PC-3 (cell line): Measurements from ENCODE around the gene CDK15. TPM values are rescaled to one million over a fixed set of nuclear protein-coding genes. Genes with fewer than 3 reads are reported as not detected.

Experiments used
- ATAC-seq: fragments of 200-7000 bp; cut with Tn5 transposase; 2 replicates; pipeline ENCODE4 v1.9.1; 2020; ENCODE audit warnings: mild to moderate bottlenecking, moderate library complexity
- BruUV-seq: library from RNA; stranded (reverse); fragments of 400-500 nt; replicated peaks from 2 replicates; lab custom pipeline; 2021; lab: Mats Ljungman, UMichigan
- CTCF ChIA-PET: fragments of 300-600 bp; sonication (Branson Sonifier 250); formaldehyde crosslinking; loops from one replicate; lab custom pipeline; 2022; ENCODE audit warnings: antibody characterized with exemption; lab: Charles Lee
- POLR2A ChIA-PET: fragments of 300-600 bp; sonication (Branson Sonifier 250); formaldehyde crosslinking; loops from one replicate; lab custom pipeline; 2022; ENCODE audit warnings: antibody characterized with exemption; ENCODE audit not compliant: unreplicated experiment; lab: Charles Lee
- DNase-seq: peaks from one replicate; pipeline ENCODE4 v3.0.0-alpha.2; 2015
- H2AFZ ChIP-seq: fragments of 300-600 bp; sonication (generic); 2 replicates; pipeline ENCODE4 v1.6.0; 2016; ENCODE audit warnings: antibody characterized with exemption, low read length
- H3F3A ChIP-seq: fragments of 300-600 bp; sonication (generic); one replicate; pipeline ENCODE4 v1.6.0; 2017; ENCODE audit warnings: antibody characterized with exemption, low read length, control low read depth, mild to moderate bottlenecking; ENCODE audit not compliant: unreplicated experiment
- H3K27ac ChIP-seq: fragments of 300-600 bp; sonication (generic); 2 replicates; pipeline ENCODE4 v1.5.1; 2016; ENCODE audit warnings: mild to moderate bottlenecking, low read length
- H3K27me3 ChIP-seq: fragments of 300-600 bp; sonication (generic); 2 replicates; pipeline ENCODE4 v1.6.1; 2016; ENCODE audit warnings: low read length, mixed read lengths
- H3K36me3 ChIP-seq: fragments of 300-600 bp; sonication (generic); 2 replicates; pipeline ENCODE4 v1.6.1; 2016; ENCODE audit warnings: low read depth, mixed run types, low read length, mixed read lengths
- H3K4me1 ChIP-seq: fragments of 300-600 bp; sonication (generic); 2 replicates; pipeline ENCODE4 v1.5.1; 2016; ENCODE audit warnings: low read length; ENCODE audit not compliant: insufficient read depth
- H3K4me2 ChIP-seq: fragments of 300-600 bp; sonication (generic); 2 replicates; pipeline ENCODE4 v1.6.0; 2016; ENCODE audit warnings: low read length
- H3K4me3 ChIP-seq: fragments of 300-600 bp; sonication (generic); 2 replicates; pipeline ENCODE4 v1.5.1; 2016; ENCODE audit warnings: mild to moderate bottlenecking, low read length, mixed read lengths
- H3K79me2 ChIP-seq: fragments of 300-600 bp; sonication (generic); 2 replicates; pipeline ENCODE4 v1.6.1; 2017; ENCODE audit warnings: low read length, mixed read lengths
- H3K9ac ChIP-seq: fragments of 300-600 bp; sonication (generic); 2 replicates; pipeline ENCODE4 v1.6.0; 2016; ENCODE audit warnings: mild to moderate bottlenecking, low read length
- H3K9me2 ChIP-seq: fragments of 300-600 bp; sonication (generic); replicated peaks from 2 replicates; pipeline ENCODE4 v1.6.1; 2016; ENCODE audit warnings: mixed run types, low read length, mixed read lengths
- H3K9me3 ChIP-seq: fragments of 300-600 bp; sonication (generic); 2 replicates; pipeline ENCODE4 v1.6.1; 2016; ENCODE audit warnings: low read length, mixed read lengths
- H4K20me1 ChIP-seq: fragments of 300-600 bp; sonication (generic); 2 replicates; pipeline ENCODE4 v1.6.1; 2016; ENCODE audit warnings: low read length, mixed read lengths
- CTCF ChIP-seq: fragments of 300-600 bp; sonication (generic); conservative IDR thresholded peaks from 2 replicates; pipeline ENCODE4 v1.5.1; 2017; ENCODE audit warnings: antibody characterized with exemption, low read depth, mild to moderate bottlenecking, low read length
- EZH2 ChIP-seq: fragments of 300-600 bp; sonication (generic); IDR thresholded peaks from one replicate; pipeline ENCODE4 v1.6.1; 2017; ENCODE audit warnings: antibody characterized with exemption, mild to moderate bottlenecking, low read length; ENCODE audit not compliant: unreplicated experiment
- EZH2phosphoT487 ChIP-seq: fragments of 300-600 bp; sonication (generic); IDR thresholded peaks from 2 replicates; pipeline ENCODE4 v1.6.1; 2018; ENCODE audit warnings: mild to moderate bottlenecking, antibody characterized with exemption, low read length, borderline replicate concordance
- intact Hi-C: fragments of 100-400 bp; cut with micrococcal nuclease; formaldehyde crosslinking; loops from 2 replicates; pipeline ENCODE4 v1.9.0; 2023
- total RNA-seq: library from RNA; depleted of rRNA; stranded (reverse); fragments of >200 nt; gene quantifications from 2 replicates; pipeline ENCODE4 v1.2.3, GENCODE V29; 2014

Gene CDK15
- total RNA-seq, 1 experiment from 2014 or later, result 2.4 TPM

GRCh38 chr2:201886504-201886903 lies 80.2 kb downstream of the CDK15 start:
- DNase-seq (peak; percentile 61), ATAC-seq (no peak)
- H3K27me3 ChIP-seq, result peaks cover 8% of the 10 kb centered on the region; the same call in 1 of the 2 replicates
- H3K9me2 ChIP-seq, result no peaks in the 10 kb centered on the region
- ChIA-PET CTCF (no interaction called here), POLR2A (no interaction called here)
- intact Hi-C loops, result no loop called here
- no peaks in the 10 kb centered on the region for H3K79me2 ChIP-seq
- H3K27ac ChIP-seq, result no peak overlapping the region
- no peaks in the 10 kb centered on the region for H3F3A ChIP-seq
- no peak overlapping the region for H2AFZ ChIP-seq
- peaks cover 31% of the 10 kb centered on the region for H3K4me1 ChIP-seq
- no peak for TF ChIP-seq EZH2phosphoT487
- TF ChIP-seq CTCF, result no peak
- TF ChIP-seq EZH2, result no peak
- H3K9me3 ChIP-seq, result no peaks in the 10 kb centered on the region
- H3K9ac ChIP-seq, result no peak overlapping the region
- H4K20me1 ChIP-seq, result peaks cover 3% of the 10 kb centered on the region; the same call in 1 of the 2 replicates
- H3K4me2 ChIP-seq, result no peak overlapping the region
- H3K36me3 ChIP-seq, result no peaks in the 10 kb centered on the region
- BruUV-seq, result no TSS peak
- H3K4me3 ChIP-seq, result no peak overlapping the region

GRCh38 chr2:201887773-201888425 lies 81.6 kb downstream of the CDK15 start:
- H3K27me3 ChIP-seq, result peaks cover 8% of the 10 kb centered on the region; the same call in 1 of the 2 replicates
- H3K27ac ChIP-seq, result no peak overlapping the region
- H4K20me1 ChIP-seq, result peaks cover 3% of the 10 kb centered on the region; the same call in 1 of the 2 replicates
- no peaks in the 10 kb centered on the region for H3K9me2 ChIP-seq
- H3K4me2 ChIP-seq, result no peak overlapping the region
- DNase-seq (no peak), ATAC-seq (no peak)
- ChIA-PET POLR2A (no interaction called here), CTCF (interaction anchor here (0.5 to 0.6 kb wide), 2 partner anchors 17 to 137 kb away, joined by 3 to 6 read pairs; no protein-coding TSS in a partner anchor)
- BruUV-seq, result no TSS peak
- no peaks in the 10 kb centered on the region for H3K9me3 ChIP-seq
- H3K4me1 ChIP-seq, result peaks cover 26% of the 10 kb centered on the region
- H3K36me3 ChIP-seq, result no peaks in the 10 kb centered on the region
- TF ChIP-seq CTCF, result no peak
- TF ChIP-seq EZH2, result no peak
- TF ChIP-seq EZH2phosphoT487, result no peak
- no peak overlapping the region for H3K9ac ChIP-seq
- no peak overlapping the region for H2AFZ ChIP-seq
- no peaks in the 10 kb centered on the region for H3F3A ChIP-seq
- no peaks in the 10 kb centered on the region for H3K79me2 ChIP-seq
- intact Hi-C loops, result no loop called here
- H3K4me3 ChIP-seq, result no peak overlapping the region

- Histone ChIP-seq H3F3A (no peaks in the 10 kb centered on the region), H4K20me1 (peaks cover 3% of the 10 kb centered on the region; the same call in 1 of the 2 replicates), H3K4me2 (no peak overlapping the region), H3K27me3 (peaks cover 4% of the 10 kb centered on the region; the same call in 1 of the 2 replicates), H3K27ac (no peak overlapping the region), H2AFZ (no peak overlapping the region), H3K4me1 (peaks cover 26% of the 10 kb centered on the region), H3K9me3 (no peaks in the 10 kb centered on the region), H3K9me2 (no peaks in the 10 kb centered on the region), H3K4me3 (no peak overlapping the region), H3K9ac (no peak overlapping the region), H3K79me2 (no peaks in the 10 kb centered on the region), H3K36me3 (no peaks in the 10 kb centered on the region)
- ATAC-seq (no peak), DNase-seq (no peak)
- TF ChIP-seq CTCF, result no peak
- no peak for TF ChIP-seq EZH2phosphoT487
- TF ChIP-seq EZH2, result no peak
- intact Hi-C loops, result no loop called here
- no TSS peak for BruUV-seq
- CTCF ChIA-PET, result no interaction called here
- POLR2A ChIA-PET, result no interaction called here
Observed at GRCh38 chr2:201888426-201888800, 82.1 kb downstream of the CDK15 start.
